Retinal pigment epithelial cell (primary cell): ENCODE data around the gene EGLN1.

Experiments
- DNase-seq: peaks from one replicate; pipeline ENCODE4 v3.0.0-alpha.2; 2010; ENCODE audit warnings: low read depth
- H3K4me3 ChIP-seq: 2 replicates; pipeline ENCODE4 v1.5.1; 2011; ENCODE audit warnings: mild to moderate bottlenecking, low read length, control low read depth, moderate library complexity
- TF ChIP-seq, protein P1 (sequence below): conservative IDR thresholded peaks from 2 replicates; pipeline ENCODE4 v1.5.1; 2011; ENCODE audit warnings: low read depth, low read length, control low read depth, inconsistent platforms

Gene EGLN1

DNA sequence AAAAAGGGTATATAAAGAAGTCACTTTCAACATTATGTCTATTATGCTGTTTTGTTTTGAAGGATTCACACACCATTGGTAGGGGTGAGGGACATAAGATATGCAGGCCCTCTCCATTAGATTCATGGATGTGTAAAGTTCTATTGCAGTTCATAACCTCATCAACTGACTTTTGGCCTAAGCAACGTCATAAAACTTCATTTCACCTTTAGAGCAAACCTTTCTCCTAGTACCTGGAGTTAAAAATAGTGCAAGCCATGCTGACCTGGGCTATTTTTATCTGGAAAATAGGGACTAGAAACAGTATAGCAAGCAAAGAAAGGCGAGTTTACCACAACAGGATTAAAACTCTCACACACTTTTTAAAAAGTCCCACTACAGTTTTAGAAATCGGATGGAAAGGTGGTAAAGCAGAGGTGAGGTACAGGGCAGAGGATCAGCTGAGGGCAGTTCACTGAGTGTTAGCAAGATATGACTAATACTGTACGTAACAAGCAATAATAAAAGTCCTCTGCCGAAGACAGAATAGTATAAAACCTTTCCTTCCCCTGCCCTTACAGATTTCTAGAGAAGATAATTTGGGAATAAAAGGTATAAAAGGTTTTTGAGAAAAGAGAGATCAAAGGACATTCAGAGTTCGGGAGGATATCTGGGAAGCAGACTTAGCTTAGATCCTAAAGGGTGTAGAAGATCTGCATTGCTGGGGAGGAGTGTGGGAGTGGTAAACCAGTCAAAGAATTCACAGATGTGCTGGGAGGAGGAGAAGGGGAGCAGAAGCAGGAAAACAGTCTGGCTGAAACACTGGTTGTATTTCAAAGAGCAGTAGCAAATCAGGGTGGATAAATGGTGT is 14.3 kb downstream of the EGLN1 start:
- TF ChIP-seq, protein P1, sequence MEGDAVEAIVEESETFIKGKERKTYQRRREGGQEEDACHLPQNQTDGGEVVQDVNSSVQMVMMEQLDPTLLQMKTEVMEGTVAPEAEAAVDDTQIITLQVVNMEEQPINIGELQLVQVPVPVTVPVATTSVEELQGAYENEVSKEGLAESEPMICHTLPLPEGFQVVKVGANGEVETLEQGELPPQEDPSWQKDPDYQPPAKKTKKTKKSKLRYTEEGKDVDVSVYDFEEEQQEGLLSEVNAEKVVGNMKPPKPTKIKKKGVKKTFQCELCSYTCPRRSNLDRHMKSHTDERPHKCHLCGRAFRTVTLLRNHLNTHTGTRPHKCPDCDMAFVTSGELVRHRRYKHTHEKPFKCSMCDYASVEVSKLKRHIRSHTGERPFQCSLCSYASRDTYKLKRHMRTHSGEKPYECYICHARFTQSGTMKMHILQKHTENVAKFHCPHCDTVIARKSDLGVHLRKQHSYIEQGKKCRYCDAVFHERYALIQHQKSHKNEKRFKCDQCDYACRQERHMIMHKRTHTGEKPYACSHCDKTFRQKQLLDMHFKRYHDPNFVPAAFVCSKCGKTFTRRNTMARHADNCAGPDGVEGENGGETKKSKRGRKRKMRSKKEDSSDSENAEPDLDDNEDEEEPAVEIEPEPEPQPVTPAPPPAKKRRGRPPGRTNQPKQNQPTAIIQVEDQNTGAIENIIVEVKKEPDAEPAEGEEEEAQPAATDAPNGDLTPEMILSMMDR, result no peak
- no peak for DNase-seq
- no peak overlapping the region for H3K4me3 ChIP-seq

GRCh38 chr1:231407049-231407448 is 15.0 kb downstream of the EGLN1 start:
- TF ChIP-seq, protein P1, result no peak
- DNase-seq, result no peak
- no peak overlapping the region for H3K4me3 ChIP-seq

DNA sequence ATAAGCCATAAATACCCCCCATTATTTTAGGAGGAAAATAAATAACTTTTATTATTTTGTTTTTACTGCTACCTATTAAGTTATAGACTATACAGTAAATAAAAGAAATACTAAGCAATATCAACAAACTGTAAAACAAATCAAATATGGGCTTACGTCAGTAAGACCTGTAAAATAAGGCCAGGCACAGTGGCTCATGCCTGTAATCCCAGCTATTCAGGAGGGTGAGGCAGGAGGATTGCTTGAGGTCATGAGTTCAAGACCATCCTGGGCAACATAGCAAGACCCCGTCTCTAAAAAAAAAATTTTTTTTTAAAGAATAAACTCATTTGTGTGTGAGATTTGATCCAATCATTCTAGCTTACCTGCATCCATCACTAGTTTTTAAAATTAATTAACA is 17.8 kb downstream of the EGLN1 start:
- DNase-seq, result no peak
- H3K4me3 ChIP-seq, result no peak overlapping the region
- TF ChIP-seq, protein P1, result no peak

- no peak for DNase-seq
- TF ChIP-seq, protein P1, result no peak
- H3K4me3 ChIP-seq, result no peak overlapping the region
Measured at GRCh38 chr1:231401478-231401877, 20.6 kb downstream of the EGLN1 start.

- TF ChIP-seq, protein P1, result no peak
- DNase-seq, result no peak
- H3K4me3 ChIP-seq, result no peak overlapping the region
Measured at GRCh38 chr1:231397886-231398671, 24.0 kb downstream of the EGLN1 start.

DNA sequence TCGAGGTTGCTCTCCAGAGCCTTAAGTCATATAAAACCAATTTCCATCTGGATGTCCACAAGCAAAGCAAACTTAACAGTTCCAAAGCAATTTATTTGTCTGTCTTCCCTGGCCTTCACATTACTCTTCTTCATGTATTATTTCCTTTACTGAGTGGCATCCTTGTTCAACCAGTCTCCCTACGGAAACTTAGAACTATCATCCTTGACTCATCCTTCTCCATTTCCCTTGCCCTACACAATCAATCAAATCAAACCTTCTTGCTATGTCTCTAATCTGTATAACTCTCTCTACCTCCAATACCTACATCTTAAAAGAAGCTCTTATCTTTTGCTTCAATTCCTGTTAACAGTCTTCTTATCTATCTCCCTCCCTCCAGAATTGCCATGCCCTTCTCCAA is 25.4 kb downstream of the EGLN1 start:
- TF ChIP-seq, protein P1, result no peak
- H3K4me3 ChIP-seq, result no peak overlapping the region
- no peak for DNase-seq
